ENCODE results near the gene SERPINA9.

DNA sequence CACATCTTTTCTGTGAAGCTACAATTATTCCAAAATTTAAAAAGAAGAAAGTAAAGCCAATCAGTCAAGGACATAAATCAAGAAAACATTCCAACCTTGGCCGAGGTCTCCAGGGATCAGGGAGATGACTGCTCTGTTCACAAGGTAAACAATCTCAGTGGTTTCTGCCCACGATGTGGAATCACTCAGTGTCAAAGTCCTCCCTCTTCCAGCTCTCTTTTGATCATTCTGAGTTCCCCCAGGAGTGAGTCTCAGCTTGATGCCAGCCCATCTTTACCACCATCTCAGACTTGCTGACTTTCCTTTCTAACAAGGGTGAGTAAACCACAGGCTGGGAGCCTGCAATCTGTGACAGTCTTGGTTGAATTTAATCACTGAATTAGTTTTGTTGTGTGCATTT is 4.8 kb upstream of the SERPINA9 start:
- TF ChIP-seq POLR2AphosphoS5 (IDR thresholded peaks at IDR 0.05), result no peak
- TF ChIP-seq, protein P1, sequence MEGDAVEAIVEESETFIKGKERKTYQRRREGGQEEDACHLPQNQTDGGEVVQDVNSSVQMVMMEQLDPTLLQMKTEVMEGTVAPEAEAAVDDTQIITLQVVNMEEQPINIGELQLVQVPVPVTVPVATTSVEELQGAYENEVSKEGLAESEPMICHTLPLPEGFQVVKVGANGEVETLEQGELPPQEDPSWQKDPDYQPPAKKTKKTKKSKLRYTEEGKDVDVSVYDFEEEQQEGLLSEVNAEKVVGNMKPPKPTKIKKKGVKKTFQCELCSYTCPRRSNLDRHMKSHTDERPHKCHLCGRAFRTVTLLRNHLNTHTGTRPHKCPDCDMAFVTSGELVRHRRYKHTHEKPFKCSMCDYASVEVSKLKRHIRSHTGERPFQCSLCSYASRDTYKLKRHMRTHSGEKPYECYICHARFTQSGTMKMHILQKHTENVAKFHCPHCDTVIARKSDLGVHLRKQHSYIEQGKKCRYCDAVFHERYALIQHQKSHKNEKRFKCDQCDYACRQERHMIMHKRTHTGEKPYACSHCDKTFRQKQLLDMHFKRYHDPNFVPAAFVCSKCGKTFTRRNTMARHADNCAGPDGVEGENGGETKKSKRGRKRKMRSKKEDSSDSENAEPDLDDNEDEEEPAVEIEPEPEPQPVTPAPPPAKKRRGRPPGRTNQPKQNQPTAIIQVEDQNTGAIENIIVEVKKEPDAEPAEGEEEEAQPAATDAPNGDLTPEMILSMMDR (IDR thresholded peaks at IDR 0.05), result no peak
- TF ChIP-seq POLR2A (IDR thresholded peaks at IDR 0.05), result no peak
